GM12878 (cell line): ENCODE data around the gene GTF3C1. TPM values are rescaled to one million over a fixed set of nuclear protein-coding genes. Genes with fewer than 3 reads are reported as not detected.

Source experiments
- ATAC-seq: fragments of 200-7000 bp; cut with Tn5 transposase; 3 replicates; pipeline ENCODE4 v1.9.1; 2020; ENCODE audit warnings: mild to moderate bottlenecking, moderate library complexity
- BruUV-seq: library from RNA; stranded (reverse); fragments of 400-500 nt; replicated peaks from 2 replicates; lab custom pipeline; 2021; lab: Mats Ljungman, UMichigan
- CTCF ChIA-PET: fragments of 300-600 bp; sonication (Branson Sonifier 250); formaldehyde crosslinking; extraction: SDS; loops from one replicate; lab custom pipeline; 2021; ENCODE audit warnings: inconsistent platforms; lab: Yijun Ruan, JAX
- POLR2A ChIA-PET: fragments of 350-600 bp; formaldehyde crosslinking; extraction: SDS; loops from one replicate; lab custom pipeline; 2021; ENCODE audit warnings: inconsistent platforms; lab: Charles Lee
- RAD21 ChIA-PET: fragments of 300-600 bp; sonication (Branson Sonifier 250); formaldehyde crosslinking; loops from one replicate; lab custom pipeline; 2023; ENCODE audit warnings: antibody characterized with exemption; ENCODE audit not compliant: unreplicated experiment; lab: Charles Lee
- SMC1A ChIA-PET: fragments of 300-600 bp; sonication (Branson Sonifier 250); formaldehyde crosslinking; loops from one replicate; lab custom pipeline; 2023; ENCODE audit not compliant: unreplicated experiment, uncharacterized antibody; lab: Charles Lee
- DNase-seq: peaks from one replicate; pipeline ENCODE4 v3.0.0-alpha.2; 2011; ENCODE audit warnings: low read depth, low spot score
- FAIRE-seq: peaks from 3 replicates; lab custom pipeline; 2011; peaks lifted over from hg19 to GRCh38; lab: Jason Lieb, UNC
- H2AFZ ChIP-seq: 2 replicates; pipeline ENCODE4 v1.6.0; 2011; ENCODE audit warnings: low read depth, low read length, control low read depth; ENCODE audit not compliant: control insufficient read depth
- H3K27ac ChIP-seq: 2 replicates; pipeline ENCODE4 v1.5.1; 2011; ENCODE audit warnings: control low read depth; ENCODE audit not compliant: control insufficient read depth, insufficient read depth
- H3K27me3 ChIP-seq, 2 experiments: replicated peaks in 1 of 2; 2 replicates each; pipeline versions ENCODE4 v1.6.0 to v1.6.1; 2011; ENCODE audit warnings: low read length in 1 of 2; ENCODE audit not compliant: control insufficient read depth in 2 of 2, insufficient read depth in 2 of 2
- H3K36me3 ChIP-seq, 2 experiments: 2 replicates each; pipeline ENCODE4 v1.5.1; 2011; ENCODE audit warnings: low read length in 1 of 2; ENCODE audit not compliant: control insufficient read depth in 2 of 2, insufficient read depth in 2 of 2
- H3K4me1 ChIP-seq: 2 replicates; pipeline ENCODE4 v1.6.1; 2011; ENCODE audit warnings: mild to moderate bottlenecking, low read length, moderate library complexity, mixed read lengths; ENCODE audit not compliant: control insufficient read depth, insufficient read depth
- H3K4me2 ChIP-seq: 2 replicates; pipeline ENCODE4 v1.6.0; 2011; ENCODE audit warnings: control low read depth; ENCODE audit not compliant: control insufficient read depth, insufficient read depth
- H3K4me3 ChIP-seq: fragments of 200-600 bp; sonication (generic); 2 replicates; pipeline ENCODE4 v1.5.1; 2016
- H3K79me2 ChIP-seq: 2 replicates; pipeline ENCODE4 v1.6.0; 2011; ENCODE audit warnings: low read length; ENCODE audit not compliant: control insufficient read depth, insufficient read depth
- H3K9ac ChIP-seq: 2 replicates; pipeline ENCODE4 v1.8.0; 2011; ENCODE audit warnings: low read length, control low read depth, mixed read lengths; ENCODE audit not compliant: control insufficient read depth, insufficient read depth
- H3K9me3 ChIP-seq: replicated peaks from 3 replicates; pipeline ENCODE4 v1.5.1; 2011; ENCODE audit warnings: mild to moderate bottlenecking, low read length; ENCODE audit not compliant: control insufficient read depth, insufficient read depth
- H4K20me1 ChIP-seq: 2 replicates; pipeline ENCODE4 v1.6.0; 2011; ENCODE audit not compliant: control insufficient read depth, insufficient read depth
- CUX1 ChIP-seq: IDR thresholded peaks from 2 replicates; pipeline ENCODE4 v1.6.1; 2012; ENCODE audit warnings: improper control_type of control experiment, low read depth, low read length; ENCODE audit not compliant: insufficient replicate concordance
- IRF3 ChIP-seq: fragments of 450-650 bp; IDR thresholded peaks from 2 replicates; pipeline ENCODE4 v1.6.1; 2014; ENCODE audit warnings: mild to moderate bottlenecking
- JUNB ChIP-seq: IDR thresholded peaks from 2 replicates; pipeline ENCODE4 v1.6.1; 2016; ENCODE audit warnings: antibody characterized with exemption, mild to moderate bottlenecking
- RAD51 ChIP-seq: fragments of 450-650 bp; IDR thresholded peaks from 2 replicates; pipeline ENCODE4 v1.6.1; 2016; ENCODE audit warnings: moderate library complexity, mild to moderate bottlenecking, inconsistent platforms
- ZBTB11 ChIP-seq: fragments of 450-650 bp; formaldehyde crosslinking; IDR thresholded peaks from 2 replicates; pipeline ENCODE4 v1.5.0; 2022; ENCODE audit warnings: mild to moderate bottlenecking, missing genetic modification characterization
- WGBS: methylation state at CpG from one replicate; pipeline ENCODE4 v1.1.6; 2016; ENCODE audit warnings: low lambda C conversion rate; ENCODE audit not compliant: insufficient replicate concordance, insufficient coverage; ENCODE audit errors: missing lambda C conversion rate; 5-methylcytosine and 5-hydroxymethylcytosine counted together
- in situ Hi-C: fragments of 300-500 bp; cut with MboI; formaldehyde crosslinking; loops from 9 replicates; pipeline ENCODE4 v1.14.3; 2018; ENCODE audit warnings: mixed read lengths
- intact Hi-C: fragments of 100-400 bp; cut with micrococcal nuclease; formaldehyde crosslinking; loops from one replicate; pipeline ENCODE4 v1.14.2; 2022; ENCODE audit not compliant: unreplicated experiment
- polyA plus RNA-seq, 11 experiments: library from polyadenylated mRNA; depleted of rRNA in 4 of 11; unstranded in 6 of 11; stranded (reverse) in 5 of 11; fragments of >200 nt; fragmentation: Nextera tagmentation in 4 of 11; fragmentation: Illumina TruSeq in 1 of 11; extraction: Ambion mirVana in 4 of 11; extraction: Trizol in 1 of 11; gene quantifications; 1 replicate in 1 of 11; 2 replicates in 10 of 11; pipeline versions ENCODE4 v1.2.1 to v1.2.3, GENCODE V29; 2011 to 2016; ENCODE audit warnings: inconsistent platforms in 2 of 11, missing spikeins in 2 of 11, low read depth in 1 of 11
- total RNA-seq, 4 experiments: library from RNA; depleted of rRNA in 3 of 4; stranded (reverse); fragments of >200 nt in 3 of 4; fragmentation: Illumina TruSeq in 1 of 4; extraction: Trizol in 1 of 4; gene quantifications; 2 replicates each; pipeline versions ENCODE4 v1.2.1 to v1.2.3, GENCODE V29; 2013 to 2021

GTF3C1 gene
- total and polyA plus RNA-seq, 10 of the 15 experiments (the other 5 are each of a cell fraction or from before 2014, with no cell fraction given), result 0.98 to 60.9 (median 34.3) TPM

GRCh38 chr16:27598931-27599565, 49.3 kb upstream of the GTF3C1 start:
- no peaks in the 10 kb centered on the region for H4K20me1 ChIP-seq
- POLR2A ChIA-PET, result no interaction called here
- FAIRE-seq (no peak), ATAC-seq (no peak), DNase-seq (no peak)
- WGBS, result 79% methylated on average over 8 of the region's 10 CpGs
- no peaks in the 10 kb centered on the region for H3K27me3 ChIP-seq
- SMC1A ChIA-PET, result no interaction called here
- H3K9me3 ChIP-seq, result no peaks in the 10 kb centered on the region
- no peaks in the 10 kb centered on the region for H3K4me1 ChIP-seq
- RAD21 ChIA-PET, result no interaction called here
- no peak for TF ChIP-seq RAD51
- TF ChIP-seq IRF3, result no peak
- no peak for TF ChIP-seq CUX1
- no peak for TF ChIP-seq ZBTB11 (CRISPR knock-in tag)
- TF ChIP-seq JUNB, result no peak
- H3K4me2 ChIP-seq, result no peak overlapping the region
- no peaks in the 10 kb centered on the region for H3K36me3 ChIP-seq
- in situ Hi-C loops (no loop called here), intact Hi-C loops (no loop called here)
- H3K9ac ChIP-seq, result no peak overlapping the region
- CTCF ChIA-PET, result no interaction called here
- BruUV-seq, result no TSS peak
- no peak overlapping the region for H2AFZ ChIP-seq
- H3K4me3 ChIP-seq, result no peak overlapping the region
- H3K79me2 ChIP-seq, result no peaks in the 10 kb centered on the region
- H3K27ac ChIP-seq, result no peak overlapping the region
